GM19372 (cell line): ENCODE data around the gene GMFB.

Source experiments
- ATAC-seq: cut with Tn5 transposase; IDR thresholded peaks from one replicate; pipeline ENCODE4 v1.9.1; 2021; ENCODE audit warnings: mild to moderate bottlenecking, low read depth, moderate library complexity; ENCODE audit not compliant: unreplicated experiment

Gene GMFB

GRCh38 chr14:54493293-54493692 lies 4.5 kb upstream of the GMFB start:
- ATAC-seq: no peak

GRCh38 chr14:54490445-54491175 lies 1.8 kb upstream of the GMFB start:
- no peak for ATAC-seq

- ATAC-seq: no peak
Measured at GRCh38 chr14:54489731-54490444, 1.1 kb upstream of the GMFB start.

- peak; percentile 23 for ATAC-seq
Measured at GRCh38 chr14:54489318-54489683, 521 bp upstream of the GMFB start.

DNA sequence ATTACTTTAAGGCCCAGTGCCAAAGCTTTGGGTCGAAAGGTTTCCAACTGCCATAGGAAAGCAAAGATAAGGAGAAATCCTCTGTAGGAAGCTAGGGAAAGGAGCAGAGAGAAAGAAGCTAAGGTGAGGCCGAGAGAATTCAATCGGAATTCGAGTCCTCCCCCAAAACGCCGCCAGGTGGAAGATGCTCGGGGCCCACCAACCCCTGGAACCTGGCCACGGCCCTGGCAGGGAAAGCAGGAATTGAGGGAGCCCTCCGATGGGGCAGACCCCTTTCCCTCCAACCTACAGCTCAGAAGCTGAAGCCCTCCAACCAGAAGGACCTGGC lies 498 bp downstream of the GMFB start:
- peak; percentile 13 for ATAC-seq

DNA sequence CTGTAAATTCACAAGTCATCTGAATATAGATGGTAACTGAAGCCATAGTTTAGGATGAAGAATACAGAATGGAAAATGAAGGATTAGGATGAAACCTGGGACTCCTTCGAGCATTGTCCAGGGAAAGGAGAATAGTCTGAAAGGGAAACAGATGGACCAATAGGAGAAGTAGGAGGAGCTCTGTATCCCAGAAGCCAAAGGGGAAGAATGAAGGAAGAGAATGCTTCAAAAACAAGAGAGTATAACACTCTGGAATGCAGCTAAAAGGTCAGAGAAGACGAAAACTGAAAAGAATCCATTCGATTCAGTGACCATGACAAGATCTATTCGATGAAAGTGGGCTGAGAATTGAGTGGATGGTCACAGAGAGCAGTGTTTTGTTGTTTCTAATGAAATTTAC lies 1.0 kb downstream of the GMFB start:
- no peak for ATAC-seq

GRCh38 chr14:54486685-54487084 lies 2.1 kb downstream of the GMFB start:
- no peak for ATAC-seq

GRCh38 chr14:54483846-54484245 lies 4.9 kb downstream of the GMFB start:
- ATAC-seq: no peak

DNA sequence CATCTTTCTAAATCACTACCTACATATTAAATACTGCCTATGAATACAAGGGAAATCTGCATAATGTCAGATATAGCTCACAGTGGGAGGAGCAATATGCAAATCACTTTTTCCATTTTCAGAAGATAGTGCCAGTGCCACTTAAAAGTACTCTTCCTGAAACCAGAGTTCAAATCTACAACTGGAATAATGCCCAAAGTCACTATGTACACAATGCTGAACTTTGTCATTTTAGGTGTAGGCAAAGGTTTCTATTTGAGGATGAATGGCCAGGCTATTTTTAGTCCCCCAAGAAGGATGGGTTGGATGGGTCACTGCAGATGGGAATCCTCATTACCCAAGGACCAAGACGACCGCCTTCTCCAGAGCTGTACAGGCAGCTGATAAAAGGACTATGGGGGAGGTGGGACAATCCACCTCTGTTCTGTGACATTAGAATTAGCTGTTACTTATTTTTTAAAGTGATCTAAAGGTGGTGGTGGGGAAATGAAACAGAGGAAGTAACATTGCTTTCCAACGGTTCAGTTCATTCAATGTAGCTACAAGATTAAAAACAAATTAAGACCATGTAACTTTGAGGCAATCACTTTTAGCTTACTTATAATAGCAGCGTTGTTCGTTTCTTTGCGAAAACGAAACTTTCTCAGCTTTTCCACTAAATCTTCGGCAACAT lies 5.6 kb downstream of the GMFB start:
- no peak for ATAC-seq

DNA sequence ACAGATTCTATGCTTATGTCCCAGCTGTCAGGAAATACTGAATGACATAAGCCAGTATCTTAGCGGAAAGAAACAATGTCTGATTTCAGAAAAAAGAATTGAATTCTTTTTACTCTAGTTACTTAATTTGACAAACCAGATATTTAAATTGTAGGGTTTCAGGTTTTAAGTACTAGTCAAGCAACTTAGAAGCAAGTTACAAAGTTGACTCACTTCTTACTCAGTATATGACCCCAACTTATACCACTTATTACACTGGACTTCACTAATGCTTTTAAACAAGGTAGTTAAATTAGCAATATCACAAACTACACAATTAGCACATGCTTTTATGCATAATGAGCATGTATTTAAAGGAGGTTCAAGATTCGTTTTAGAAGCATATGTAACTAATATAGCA lies 7.1 kb downstream of the GMFB start:
- ATAC-seq: no peak

- ATAC-seq: no peak
Measured at GRCh38 chr14:54480830-54481562, 7.8 kb downstream of the GMFB start.

DNA sequence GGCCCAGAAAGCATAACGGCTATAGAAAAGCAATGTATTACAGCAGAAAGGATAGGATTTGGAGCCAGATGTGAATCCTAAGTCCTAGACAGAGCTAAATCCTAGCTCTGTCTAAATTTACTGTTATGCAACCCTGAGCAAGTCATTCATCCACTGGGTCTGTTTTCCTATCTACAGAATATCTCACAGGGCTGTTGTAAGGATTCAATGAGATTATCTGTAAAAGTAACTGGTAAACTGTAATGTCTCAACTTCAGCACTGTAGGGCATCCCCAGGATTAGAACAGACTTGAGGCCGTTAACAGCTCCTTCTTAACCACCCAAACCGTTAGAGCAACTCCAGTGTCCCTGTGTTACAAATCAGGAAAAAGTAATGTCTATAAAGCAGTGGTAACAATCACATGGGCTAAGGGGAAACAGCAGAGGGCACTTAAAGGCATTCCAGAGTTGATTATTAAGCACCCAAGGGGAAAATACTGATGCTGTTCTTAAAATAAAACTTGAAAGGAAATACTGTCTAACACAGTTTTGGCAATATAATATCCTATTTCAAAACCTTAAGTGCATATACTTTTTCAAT lies 10.1 kb downstream of the GMFB start:
- ATAC-seq: no peak

DNA sequence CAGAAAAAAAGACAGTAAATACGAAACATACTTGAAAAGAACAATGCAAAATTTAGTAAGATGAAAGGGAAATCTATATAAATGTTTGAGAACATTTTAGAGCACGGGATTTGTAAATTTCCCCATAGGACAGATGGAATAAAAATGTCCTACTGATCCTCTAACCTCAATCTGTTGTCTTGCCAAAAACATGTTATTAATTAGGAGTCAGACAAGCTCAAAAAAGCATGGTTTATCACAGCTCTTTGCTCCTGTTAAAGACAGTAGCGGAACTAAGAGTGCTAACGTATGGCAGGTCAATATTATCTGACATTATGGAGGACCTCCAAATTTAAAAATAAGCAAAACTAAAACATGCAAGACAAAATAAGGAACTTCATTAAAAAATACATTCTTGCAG lies 12.9 kb downstream of the GMFB start:
- no peak for ATAC-seq

DNA sequence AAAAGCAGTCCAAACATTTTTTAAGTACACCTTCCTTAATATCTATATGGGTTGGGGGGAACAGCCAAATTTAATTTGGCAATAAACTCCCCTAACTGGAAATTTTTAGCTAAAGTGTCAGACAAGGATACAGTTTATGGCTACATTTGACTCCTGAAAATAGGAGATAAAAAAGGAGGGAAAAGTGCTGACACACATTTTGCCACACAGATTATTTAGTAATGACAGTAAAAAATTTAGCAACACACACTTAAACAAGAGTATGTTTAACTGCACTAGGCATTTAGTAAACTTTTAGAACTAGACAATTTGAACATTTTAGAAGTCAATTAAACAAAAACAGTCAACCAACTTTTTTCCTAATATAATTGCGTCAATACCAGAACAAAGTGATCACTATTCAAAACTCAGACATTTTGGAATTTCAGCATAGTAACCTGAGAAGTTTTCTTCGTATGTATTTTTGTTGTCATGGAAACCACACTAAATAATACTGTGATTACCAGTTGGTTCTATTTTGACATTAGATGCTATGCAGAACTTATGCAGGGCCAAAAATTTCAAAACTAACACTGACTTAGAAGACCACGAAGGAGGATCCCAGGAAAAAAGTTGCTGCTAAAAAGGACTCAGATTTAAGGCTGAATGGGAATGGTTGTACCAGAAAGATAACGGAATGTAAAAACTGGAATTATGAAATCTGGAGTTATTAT lies 13.4 kb downstream of the GMFB start:
- no peak for ATAC-seq

GRCh38 chr14:54474232-54474793 lies 14.5 kb downstream of the GMFB start:
- ATAC-seq: no peak

DNA sequence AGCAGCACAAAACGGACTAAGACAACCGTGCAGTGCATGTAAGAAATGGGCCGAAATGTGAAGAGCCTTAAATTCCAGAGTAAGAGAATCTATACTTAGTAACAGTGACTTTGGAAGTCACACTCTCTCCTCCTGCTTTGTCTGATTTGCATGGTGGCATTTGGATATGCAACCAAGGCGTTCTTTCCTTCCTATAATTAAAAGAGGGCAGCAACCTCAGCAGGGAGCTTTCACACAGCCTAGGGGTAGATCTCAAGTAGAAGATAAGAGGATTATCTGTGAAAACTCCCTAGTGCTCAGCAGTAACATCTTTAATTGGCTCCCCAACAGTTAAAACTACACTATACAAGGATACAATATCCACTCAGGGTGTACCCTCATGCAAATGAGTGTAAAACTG lies 16.5 kb downstream of the GMFB start:
- ATAC-seq: no peak

GRCh38 chr14:54471641-54472040 lies 17.1 kb downstream of the GMFB start:
- no peak for ATAC-seq

DNA sequence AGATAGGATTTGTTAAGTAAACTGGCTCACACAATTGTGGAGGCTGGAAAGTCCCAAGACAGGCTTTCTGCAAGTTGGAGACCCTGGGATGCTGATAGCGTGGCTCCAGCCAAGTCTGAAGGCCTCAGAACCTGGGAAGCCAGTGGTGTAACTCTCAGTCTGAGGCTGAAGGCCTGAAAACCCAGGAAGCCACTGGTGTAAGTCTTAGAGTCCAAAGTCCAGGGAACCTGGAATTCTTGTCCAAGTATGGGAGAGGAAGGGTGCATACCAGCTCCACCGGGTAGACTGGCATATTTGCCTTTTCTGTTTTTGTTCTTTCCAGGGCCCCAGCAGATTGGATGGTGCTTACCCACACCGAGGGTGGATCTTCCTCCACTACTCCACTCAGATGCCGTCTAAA lies 18.1 kb downstream of the GMFB start:
- no peak for ATAC-seq

- no peak for ATAC-seq
Measured at GRCh38 chr14:54467280-54467679, 21.5 kb downstream of the GMFB start.

- no peak for ATAC-seq
Measured at GRCh38 chr14:54465654-54466053, 23.1 kb downstream of the GMFB start.
